ENCODE measurements around the gene ERG. TPM values are rescaled to one million over a fixed set of nuclear protein-coding genes. Genes with fewer than 3 reads are reported as not detected.

ERG gene
- total and polyA plus RNA-seq, 2 experiments from 2014 or later, result 0.14 to 0.44 TPM

GRCh38 chr21:38511198-38511597, 12.9 kb upstream of the ERG start:
- H3K4me2 ChIP-seq, result no peak overlapping the region
- H3K4me1 ChIP-seq (ENCODE audit: insufficient read depth), result peaks cover 8% of the 10 kb centered on the region
- no peak overlapping the region for H2AFZ ChIP-seq
- H3K4me3 Mint-ChIP-seq, result no peak overlapping the region
- no peaks in the 10 kb centered on the region for H3K36me3 Mint-ChIP-seq (ENCODE audit: low read depth)
- H3F3A ChIP-seq (replicated peaks; ENCODE audit: low read depth), result no peaks in the 10 kb centered on the region
- no peak for ATAC-seq
- H3K36me3 ChIP-seq (ENCODE audit: insufficient read depth), result no peaks in the 10 kb centered on the region
- H3K4me3 ChIP-seq, result no peak overlapping the region
- H3K79me2 ChIP-seq (replicated peaks; ENCODE audit: insufficient read depth), result no peaks in the 10 kb centered on the region
- H3K27me3 Mint-ChIP-seq (ENCODE audit: insufficient read depth, low read depth, poor library complexity), result peaks cover 2% of the 10 kb centered on the region
- H3K4me1 Mint-ChIP-seq, result peaks cover 10% of the 10 kb centered on the region
- no peaks in the 10 kb centered on the region for H3K9me2 ChIP-seq (ENCODE audit: insufficient read depth)
- no peaks in the 10 kb centered on the region for H3K9me3 Mint-ChIP-seq
- H3K27ac Mint-ChIP-seq, result no peak overlapping the region
- no peaks in the 10 kb centered on the region for H3K27me3 ChIP-seq (ENCODE audit: insufficient read depth)
- no peak for DNase-seq (ENCODE audit: low spot score)
- no peak overlapping the region for H3K27ac ChIP-seq (ENCODE audit: low read depth)
- no peak for TF ChIP-seq ZNF331 (CRISPR knock-in tag; IDR thresholded peaks at IDR 0.05; ENCODE audit: low read depth)
- TF ChIP-seq EZH2phosphoT487 (IDR thresholded peaks at IDR 0.05; ENCODE audit: unreplicated experiment), result no peak
- TF ChIP-seq ZNF462 (CRISPR knock-in tag; IDR thresholded peaks at IDR 0.05), result no peak
- TF ChIP-seq ZNF114 (CRISPR knock-in tag; IDR thresholded peaks at IDR 0.05), result no peak
- no peak for TF ChIP-seq CREB1 (CRISPR knock-in tag; IDR thresholded peaks at IDR 0.05; ENCODE audit: low read depth)
- no peak for TF ChIP-seq STAT1 (IDR thresholded peaks at IDR 0.05; ENCODE audit: unreplicated experiment)
- no peak for TF ChIP-seq ETS1 (IDR thresholded peaks at IDR 0.05)
- no peak for TF ChIP-seq POLR2AphosphoS5 (IDR thresholded peaks at IDR 0.05; ENCODE audit: low read depth)
- no peak for TF ChIP-seq EZH2 (IDR thresholded peaks at IDR 0.05; ENCODE audit: low read depth, unreplicated experiment)
- no peak for TF ChIP-seq NANOG (IDR thresholded peaks at IDR 0.05; ENCODE audit: borderline replicate concordance)
- TF ChIP-seq JUNB (IDR thresholded peaks at IDR 0.05; ENCODE audit: unreplicated experiment), result no peak
- no peak for TF ChIP-seq CTCF (conservative IDR thresholded peaks at IDR 0.05; ENCODE audit: low read depth in 2 of 2)
- H4K20me1 ChIP-seq (replicated peaks; ENCODE audit: insufficient read depth), result no peaks in the 10 kb centered on the region
